Caco-2 (cell line): ENCODE results near the gene UBR4. TPM values are rescaled to one million over a fixed set of nuclear protein-coding genes. Genes with fewer than 3 reads are reported as not detected.

Experiments
- BruUV-seq: library from RNA; stranded (reverse); fragments of 400-500 nt; replicated peaks from 2 replicates; lab custom pipeline; 2021; lab: Mats Ljungman, UMichigan
- CTCF ChIA-PET: fragments of 300-600 bp; sonication (Branson Sonifier 250); formaldehyde crosslinking; loops from one replicate; lab custom pipeline; 2022; ENCODE audit warnings: antibody characterized with exemption; lab: Charles Lee
- POLR2A ChIA-PET: fragments of 300-600 bp; sonication (Branson Sonifier 250); formaldehyde crosslinking; loops from one replicate; lab custom pipeline; 2022; ENCODE audit warnings: antibody characterized with exemption; lab: Charles Lee
- DNase-seq, 2 experiments: peaks; one replicate each; pipeline versions ENCODE4 v3.0.0 to v3.0.0-alpha.2; 2020 to 2022
- H3K27me3 ChIP-seq: replicated peaks from 2 replicates; pipeline ENCODE4 v1.6.0; 2011; ENCODE audit warnings: low read length; ENCODE audit not compliant: control insufficient read depth, insufficient read depth
- H3K36me3 ChIP-seq: 2 replicates; pipeline ENCODE4 v1.5.1; 2011; ENCODE audit warnings: low read length; ENCODE audit not compliant: control insufficient read depth, insufficient read depth
- H3K4me1 ChIP-seq: fragments of 250-450 bp; sonication (Bioruptor Pico); 2 replicates; pipeline ENCODE4 v1.5.1; 2020; ENCODE audit warnings: mild to moderate bottlenecking
- H3K4me3 ChIP-seq: 2 replicates; pipeline ENCODE4 v1.5.1; 2011; ENCODE audit warnings: low read depth, mild to moderate bottlenecking, control low read depth, low read length
- H3K9me3 ChIP-seq: fragments of 250-450 bp; sonication (Bioruptor Pico); 2 replicates; pipeline ENCODE4 v1.5.1; 2020; ENCODE audit warnings: mild to moderate bottlenecking, moderate library complexity
- H3K27ac Mint-ChIP-seq: one replicate; pipeline ENCODE4 v1.8.0; 2022; ENCODE audit warnings: mixed read lengths; ENCODE audit not compliant: unreplicated experiment
- H3K27me3 Mint-ChIP-seq: one replicate; pipeline ENCODE4 v1.8.0; 2022; ENCODE audit warnings: mixed read lengths; ENCODE audit not compliant: insufficient read depth, unreplicated experiment
- H3K36me3 Mint-ChIP-seq: one replicate; pipeline ENCODE4 v1.8.0; 2022; ENCODE audit warnings: mild to moderate bottlenecking, mixed read lengths; ENCODE audit not compliant: insufficient read depth, unreplicated experiment
- H3K4me1 Mint-ChIP-seq: one replicate; pipeline ENCODE4 v1.8.0; 2022; ENCODE audit warnings: low read depth, mixed read lengths; ENCODE audit not compliant: unreplicated experiment
- H3K4me3 Mint-ChIP-seq: one replicate; pipeline ENCODE4 v1.8.0; 2022; ENCODE audit warnings: mild to moderate bottlenecking, moderate library complexity, mixed read lengths; ENCODE audit not compliant: unreplicated experiment
- H3K9me3 Mint-ChIP-seq: one replicate; pipeline ENCODE4 v1.8.0; 2022; ENCODE audit warnings: mixed read lengths; ENCODE audit not compliant: unreplicated experiment
- CTCF ChIP-seq, 2 experiments: fragments of 200-600 bp in 1 of 2; IDR thresholded peaks; 1 replicate in 1 of 2; 2 replicates in 1 of 2; pipeline versions ENCODE4 v1.5.1 to v1.8.0; 2011 to 2022; ENCODE audit warnings: antibody characterized with exemption in 1 of 2, control low read depth in 1 of 2, inconsistent platforms in 1 of 2, low read depth in 1 of 2, low read length in 1 of 2, mild to moderate bottlenecking in 1 of 2, moderate library complexity in 1 of 2; ENCODE audit not compliant: insufficient read depth in 1 of 2, severe bottlenecking in 1 of 2, unreplicated experiment in 1 of 2
- intact Hi-C: fragments of 100-400 bp; cut with micrococcal nuclease; formaldehyde crosslinking; loops from one replicate; pipeline ENCODE4 v1.10.0; 2022; ENCODE audit not compliant: unreplicated experiment
- total RNA-seq: library from RNA; stranded (reverse); gene quantifications from 2 replicates; pipeline ENCODE4 v1.2.3, GENCODE V29; 2022

Gene UBR4
- total RNA-seq, 1 experiment from 2014 or later: 317 TPM

GRCh38 chr1:19057182-19057779, 152.8 kb downstream of the UBR4 start:
- Mint-ChIP-seq H3K27ac (no peak overlapping the region), H3K4me3 (no peak overlapping the region), H3K27me3 (peaks cover 3% of the 10 kb centered on the region), H3K36me3 (peaks cover 21% of the 10 kb centered on the region), H3K9me3 (peaks cover 10% of the 10 kb centered on the region), H3K4me1 (peaks cover 6% of the 10 kb centered on the region)
- H3K27me3 ChIP-seq: no peaks in the 10 kb centered on the region
- H3K36me3 ChIP-seq: no peaks in the 10 kb centered on the region
- CTCF ChIA-PET: no interaction called here
- DNase-seq: no peak
- POLR2A ChIA-PET: no interaction called here
- no peak for TF ChIP-seq CTCF (IDR thresholded peaks at IDR 0.05; ENCODE audit: insufficient read depth in 1 of 2, low read depth in 1 of 2, low read length in 1 of 2, severe bottlenecking in 1 of 2, unreplicated experiment in 1 of 2)
- H3K9me3 ChIP-seq: no peaks in the 10 kb centered on the region
- no peak overlapping the region for H3K4me3 ChIP-seq
- no TSS peak for BruUV-seq
- H3K4me1 ChIP-seq: peaks cover 24% of the 10 kb centered on the region
- intact Hi-C loops: no loop called here

- no peak overlapping the region for H3K27ac Mint-ChIP-seq
- POLR2A ChIA-PET: no interaction called here
- CTCF ChIA-PET: no interaction called here
Measured at GRCh38 chr1:19055701-19056100, 154.4 kb downstream of the UBR4 start.

GRCh38 chr1:19055001-19055400, 155.1 kb downstream of the UBR4 start:
- no peaks in the 10 kb centered on the region for H3K9me3 ChIP-seq
- no peak for DNase-seq
- no TSS peak for BruUV-seq
- Mint-ChIP-seq H3K27me3 (no peaks in the 10 kb centered on the region), H3K4me3 (no peak overlapping the region), H3K9me3 (no peaks in the 10 kb centered on the region), H3K36me3 (peaks cover 5% of the 10 kb centered on the region), H3K4me1 (peaks cover 6% of the 10 kb centered on the region), H3K27ac (no peak overlapping the region)
- H3K36me3 ChIP-seq: no peaks in the 10 kb centered on the region
- no peaks in the 10 kb centered on the region for H3K27me3 ChIP-seq
- CTCF ChIA-PET: no interaction called here
- TF ChIP-seq CTCF (IDR thresholded peaks at IDR 0.05; ENCODE audit: insufficient read depth in 1 of 2, low read depth in 1 of 2, low read length in 1 of 2, severe bottlenecking in 1 of 2, unreplicated experiment in 1 of 2): no peak
- intact Hi-C loops: no loop called here
- H3K4me3 ChIP-seq: no peak overlapping the region
- POLR2A ChIA-PET: no interaction called here
- H3K4me1 ChIP-seq: peaks cover 35% of the 10 kb centered on the region

More at GRCh38 chr1:19055701-19056100, 154.4 kb downstream of the UBR4 start:
- peaks cover 6% of the 10 kb centered on the region for H3K36me3 Mint-ChIP-seq
- Histone ChIP-seq H3K27me3 (no peaks in the 10 kb centered on the region), H3K9me3 (no peaks in the 10 kb centered on the region), H3K4me3 (no peak overlapping the region), H3K4me1 (peaks cover 35% of the 10 kb centered on the region), H3K36me3 (no peaks in the 10 kb centered on the region)
- H3K27me3 Mint-ChIP-seq: no peaks in the 10 kb centered on the region
- H3K4me3 Mint-ChIP-seq: no peak overlapping the region
- H3K9me3 Mint-ChIP-seq: no peaks in the 10 kb centered on the region
- no peak for DNase-seq
- no peak for TF ChIP-seq CTCF (IDR thresholded peaks at IDR 0.05; ENCODE audit: insufficient read depth in 1 of 2, low read depth in 1 of 2, low read length in 1 of 2, severe bottlenecking in 1 of 2, unreplicated experiment in 1 of 2)
- no TSS peak for BruUV-seq
- intact Hi-C loops: no loop called here
- peaks cover 6% of the 10 kb centered on the region for H3K4me1 Mint-ChIP-seq
